GM19043 (cell line): ENCODE results near the gene KCTD11.

Experiments
- ATAC-seq: cut with Tn5 transposase; IDR thresholded peaks from one replicate; pipeline ENCODE4 v1.9.1; 2021; ENCODE audit warnings: low read depth; ENCODE audit not compliant: unreplicated experiment

The KCTD11 gene

DNA sequence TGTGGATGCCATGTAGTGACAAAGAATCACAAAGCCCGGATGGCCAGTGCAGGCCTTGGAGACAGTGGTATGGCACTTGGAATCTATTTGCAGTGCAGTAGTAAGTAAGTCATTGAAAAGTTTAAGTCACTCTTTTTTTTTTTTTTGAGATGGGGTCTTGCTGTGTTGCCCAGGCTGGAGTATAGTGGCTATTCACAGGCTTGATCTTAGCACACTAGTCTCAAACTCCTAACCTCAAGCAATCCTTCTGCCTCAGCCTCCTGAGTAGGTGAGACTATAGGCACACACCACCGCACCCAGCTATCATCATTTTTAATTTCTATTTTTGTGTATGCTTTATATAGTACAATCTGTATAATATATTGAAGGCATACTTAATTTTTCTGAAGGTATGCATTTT lies 46.6 kb downstream of the KCTD11 start:
- ATAC-seq: no peak

DNA sequence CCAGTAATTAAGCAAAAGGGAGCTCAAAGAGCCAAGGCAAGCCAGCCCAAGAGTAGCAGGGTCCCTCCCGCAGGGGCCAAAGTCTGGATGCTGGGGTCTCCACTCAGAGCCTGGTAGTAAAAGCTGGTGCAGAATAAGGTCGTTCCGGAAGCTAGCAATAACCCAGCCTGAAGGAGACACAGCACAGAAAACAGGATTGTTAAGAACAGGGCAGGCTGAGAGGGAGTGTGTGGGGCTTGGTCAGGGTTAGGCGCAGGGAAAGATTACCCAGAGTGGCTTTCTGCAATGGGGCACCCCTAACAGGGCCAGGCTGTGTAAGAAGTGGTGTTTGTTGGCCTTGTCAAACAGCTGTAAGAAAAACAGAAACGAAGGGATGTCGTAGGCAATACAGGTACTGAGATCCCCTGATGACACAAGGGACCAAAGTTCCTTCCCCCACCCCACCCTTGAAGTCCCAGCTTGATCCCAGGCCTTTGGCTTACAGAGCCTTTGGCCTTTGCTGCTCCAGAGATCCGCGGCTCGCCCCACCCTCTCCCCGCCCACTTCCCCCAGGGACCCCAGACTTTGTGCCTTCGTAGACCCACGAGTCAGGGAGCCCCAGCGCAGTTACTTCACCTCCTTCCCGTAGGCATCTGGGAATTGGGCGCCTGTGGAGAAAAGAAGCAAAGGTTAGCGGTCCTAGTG lies 51.2 kb downstream of the KCTD11 start:
- no peak for ATAC-seq

DNA sequence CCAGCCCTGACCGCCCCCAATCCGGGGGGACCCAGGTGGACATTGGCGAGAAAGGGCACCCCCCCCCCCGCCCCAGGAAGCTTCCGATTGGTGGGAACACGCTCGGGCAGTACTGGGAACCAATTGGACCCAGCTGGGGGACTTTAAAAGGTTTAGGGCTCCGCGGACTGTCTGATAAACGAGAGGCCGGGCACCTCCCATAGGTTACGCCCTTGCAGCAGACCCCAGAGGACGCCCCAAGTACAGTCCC lies 51.7 kb downstream of the KCTD11 start:
- no peak for ATAC-seq

DNA sequence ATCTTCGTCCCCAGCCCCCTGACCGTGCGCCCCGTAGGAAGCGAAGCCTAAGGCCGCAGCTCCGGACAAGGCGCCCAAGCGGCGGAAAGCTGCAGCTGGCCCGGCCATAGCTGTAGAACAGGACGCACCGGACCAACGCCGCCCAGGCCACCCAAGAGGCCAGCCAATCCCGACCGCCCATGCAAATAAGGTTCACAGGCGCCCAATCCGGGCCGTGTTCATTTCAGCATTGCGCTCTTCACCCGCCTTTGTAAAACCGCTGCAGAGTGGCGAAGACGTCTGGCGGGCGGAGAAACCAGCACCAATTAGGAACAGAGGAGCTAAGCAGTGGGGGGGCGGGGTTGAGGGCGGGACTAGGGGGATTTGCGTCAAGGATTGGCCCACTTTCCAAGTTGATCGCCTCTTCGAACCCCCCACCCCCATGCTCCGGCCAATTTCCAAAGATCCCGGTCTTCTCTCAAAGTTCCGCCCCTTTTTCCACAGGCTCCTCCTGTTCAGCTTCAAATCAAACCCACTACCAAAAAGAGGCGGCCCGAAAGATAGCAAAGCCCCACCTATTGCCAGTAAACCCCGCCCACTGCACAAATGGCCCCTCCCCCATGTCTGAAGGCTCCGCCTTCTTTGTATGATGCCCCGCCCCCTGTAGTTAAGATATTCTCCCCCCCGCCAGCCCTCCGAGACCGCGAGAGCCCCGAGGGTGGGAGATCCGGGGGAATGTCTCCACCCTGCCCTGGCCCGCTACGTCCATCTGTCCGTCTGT lies 52.2 kb downstream of the KCTD11 start, which contains the start of gene TMEM256:
TSS of gene TMEM256 (minus strand) at position 121 of the 760 bp plus-strand sequence. CDS start at position 108, 13 bp downstream.
- ATAC-seq: peak; percentile 94
